Mononuclear cell (primary cell): ENCODE measurements around the gene HMGN3. TPM values are rescaled to one million over a fixed set of nuclear protein-coding genes. Genes with fewer than 3 reads are reported as not detected.

ENCODE experiments used
- H3K27me3 ChIP-seq: 2 replicates; pipeline ENCODE4 v1.6.0; 2011; ENCODE audit warnings: low read length, control low read depth; ENCODE audit not compliant: insufficient read depth
- H3K4me1 ChIP-seq: 2 replicates; pipeline ENCODE4 v1.5.1; 2011; ENCODE audit warnings: mild to moderate bottlenecking, low read length, control low read depth; ENCODE audit not compliant: insufficient read depth
- H3K4me3 ChIP-seq: 2 replicates; pipeline ENCODE4 v1.5.1; 2011; ENCODE audit warnings: mild to moderate bottlenecking, low read length, moderate library complexity
- H3K9me3 ChIP-seq: 2 replicates; pipeline ENCODE4 v1.5.1; 2011; ENCODE audit warnings: low read depth, mild to moderate bottlenecking, control low read depth, low read length
- total RNA-seq: library from RNA; depleted of rRNA; stranded (reverse); fragments of >200 nt; gene quantifications from one replicate; pipeline ENCODE4 v1.2.3, GENCODE V29; 2012

The HMGN3 gene
- total RNA-seq, 1 donor = 26.4 TPM

DNA sequence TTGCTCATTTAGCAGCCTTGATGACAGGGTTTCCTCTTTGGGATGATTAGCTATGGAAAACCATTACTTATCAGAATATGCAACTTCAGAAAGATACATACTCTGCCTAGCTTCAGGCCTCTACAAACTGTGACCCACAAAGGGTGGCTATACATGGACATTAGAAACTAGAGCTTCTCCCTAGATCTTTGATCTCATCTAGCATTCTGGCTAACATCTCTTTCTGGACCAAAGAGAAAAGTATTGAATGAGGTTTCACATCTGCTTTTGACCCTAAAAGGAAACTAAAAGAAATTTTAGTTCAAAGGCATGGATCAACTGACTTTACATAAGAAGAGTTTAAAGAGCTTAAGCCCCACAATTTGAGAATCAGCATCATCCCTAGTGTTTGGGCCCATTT, 12.4 kb upstream of the HMGN3 start:
- Histone ChIP-seq H3K9me3 (no peaks in the 10 kb centered on the region), H3K4me1 (no peaks in the 10 kb centered on the region), H3K27me3 (no peaks in the 10 kb centered on the region), H3K4me3 (no peak overlapping the region)

DNA sequence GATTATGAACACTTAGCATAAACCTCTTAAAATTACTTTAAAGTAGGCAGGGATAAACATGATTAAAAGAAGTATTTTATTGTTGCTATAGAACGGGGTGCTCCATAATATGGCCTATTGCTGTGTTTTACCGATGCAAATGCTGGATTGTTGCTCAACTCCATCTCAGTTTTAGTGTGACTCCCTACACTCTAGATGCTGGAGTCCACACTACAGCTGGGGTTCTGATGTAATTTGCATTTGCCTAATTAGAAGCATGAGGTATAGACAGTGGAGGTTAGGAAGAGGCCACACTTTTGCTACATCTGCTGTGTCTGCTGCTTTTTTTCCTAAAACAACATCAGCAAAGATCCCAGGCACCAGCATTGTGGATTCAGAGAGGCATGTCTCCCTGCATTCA, 6.7 kb upstream of the HMGN3 start:
- no peak overlapping the region for H3K4me3 ChIP-seq

DNA sequence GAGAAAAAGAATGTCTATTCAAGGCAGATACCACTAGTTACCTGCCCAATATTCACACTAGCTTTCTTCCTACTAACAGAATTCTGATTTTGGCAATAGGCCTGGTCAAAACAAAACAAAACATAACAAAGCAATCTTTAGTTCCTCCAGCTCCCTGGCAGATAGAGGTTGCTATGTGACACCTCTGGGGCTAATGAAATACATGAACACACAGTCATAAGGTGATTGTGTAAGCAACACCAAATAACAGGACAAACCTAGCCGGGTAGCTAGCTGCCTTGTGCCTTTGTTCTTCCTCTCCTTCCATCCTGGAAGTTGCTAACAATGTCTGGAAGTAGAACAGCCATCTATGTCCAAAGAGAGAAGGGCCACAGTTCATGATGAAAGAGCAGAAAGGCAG, 6.0 kb upstream of the HMGN3 start:
- H3K4me3 ChIP-seq = no peak overlapping the region
- H3K9me3 ChIP-seq = no peaks in the 10 kb centered on the region
- no peaks in the 10 kb centered on the region for H3K27me3 ChIP-seq
- peaks cover 9% of the 10 kb centered on the region for H3K4me1 ChIP-seq

More for the DNA sequence above, 6.7 kb upstream of the HMGN3 start:
- Histone ChIP-seq H3K4me1 (peaks cover 9% of the 10 kb centered on the region), H3K9me3 (no peaks in the 10 kb centered on the region), H3K27me3 (no peaks in the 10 kb centered on the region)

DNA sequence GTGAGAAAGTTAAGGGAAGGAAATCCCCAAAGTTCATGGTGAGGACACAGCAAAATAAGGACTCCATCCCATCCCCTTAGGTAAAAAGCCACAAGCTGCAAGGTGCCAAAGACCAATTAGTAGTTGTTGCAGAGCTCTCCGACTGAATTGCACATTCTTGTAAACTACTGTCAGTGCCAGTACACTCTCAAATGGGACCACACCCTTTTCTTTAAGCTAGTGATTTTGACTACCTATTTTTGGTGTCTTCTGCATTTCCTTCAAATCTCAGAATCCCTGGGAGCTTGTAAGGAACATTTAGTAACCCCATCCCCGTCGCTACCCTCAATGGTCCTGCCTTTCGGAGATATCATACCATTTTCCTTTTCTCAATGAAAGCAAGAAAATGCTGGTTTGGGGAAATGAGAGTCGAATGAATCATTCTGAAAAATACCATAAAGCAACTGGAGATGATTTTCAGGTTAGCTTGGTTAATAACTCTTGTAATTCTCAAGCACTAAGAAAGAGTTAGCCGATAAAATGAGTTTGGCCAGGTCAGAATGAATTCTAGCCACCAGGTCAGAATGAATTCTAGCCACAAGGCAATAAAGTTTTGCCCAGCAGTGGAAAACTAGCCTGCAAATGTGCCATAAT, 5.2 kb upstream of the HMGN3 start:
- Histone ChIP-seq H3K4me1 (peaks cover 9% of the 10 kb centered on the region), H3K4me3 (no peak overlapping the region), H3K27me3 (no peaks in the 10 kb centered on the region), H3K9me3 (no peaks in the 10 kb centered on the region)

DNA sequence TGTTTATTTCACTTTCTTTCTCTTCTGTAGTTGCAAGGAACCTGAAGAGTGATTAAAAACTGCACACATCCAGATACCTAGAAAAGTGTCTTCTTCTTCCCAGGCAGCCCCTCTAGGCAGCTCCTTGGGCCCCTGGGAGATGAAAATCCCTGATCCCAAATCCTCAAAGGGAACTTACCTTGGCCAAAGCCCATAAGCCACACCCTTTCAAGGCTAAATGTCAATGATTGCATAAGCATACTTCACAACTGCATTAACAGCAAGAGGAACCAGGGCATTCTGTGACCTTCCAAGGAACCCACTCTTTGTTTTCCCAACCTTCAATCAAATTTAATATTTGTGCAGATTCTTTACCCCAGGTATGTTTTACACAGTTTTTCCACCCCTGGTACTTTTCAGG, 4.4 kb upstream of the HMGN3 start:
- no peaks in the 10 kb centered on the region for H3K9me3 ChIP-seq
- no peak overlapping the region for H3K4me3 ChIP-seq
- no peaks in the 10 kb centered on the region for H3K27me3 ChIP-seq
- peaks cover 9% of the 10 kb centered on the region for H3K4me1 ChIP-seq

DNA sequence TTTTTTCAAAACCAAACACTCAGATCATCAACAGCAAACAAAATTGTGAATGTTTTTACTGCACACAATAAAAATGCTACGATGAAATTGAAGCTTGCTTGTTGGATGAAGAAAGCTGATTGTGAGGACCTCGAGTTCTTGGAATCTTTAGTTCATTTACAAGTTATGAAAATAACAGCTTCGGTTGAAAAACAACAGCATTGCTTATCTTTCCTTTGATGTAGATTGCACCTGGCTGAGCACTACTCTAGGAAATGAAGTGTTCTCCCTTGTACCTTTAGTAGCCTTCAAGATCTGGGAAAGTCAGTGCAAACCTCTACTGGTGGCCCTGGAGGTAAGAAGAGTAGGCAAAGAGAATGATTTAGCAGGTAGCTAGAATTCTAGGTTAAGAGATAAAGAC, 2.2 kb upstream of the HMGN3 start:
- no peak overlapping the region for H3K4me3 ChIP-seq
- peaks cover 15% of the 10 kb centered on the region for H3K4me1 ChIP-seq
- H3K27me3 ChIP-seq = no peaks in the 10 kb centered on the region
- no peaks in the 10 kb centered on the region for H3K9me3 ChIP-seq

DNA sequence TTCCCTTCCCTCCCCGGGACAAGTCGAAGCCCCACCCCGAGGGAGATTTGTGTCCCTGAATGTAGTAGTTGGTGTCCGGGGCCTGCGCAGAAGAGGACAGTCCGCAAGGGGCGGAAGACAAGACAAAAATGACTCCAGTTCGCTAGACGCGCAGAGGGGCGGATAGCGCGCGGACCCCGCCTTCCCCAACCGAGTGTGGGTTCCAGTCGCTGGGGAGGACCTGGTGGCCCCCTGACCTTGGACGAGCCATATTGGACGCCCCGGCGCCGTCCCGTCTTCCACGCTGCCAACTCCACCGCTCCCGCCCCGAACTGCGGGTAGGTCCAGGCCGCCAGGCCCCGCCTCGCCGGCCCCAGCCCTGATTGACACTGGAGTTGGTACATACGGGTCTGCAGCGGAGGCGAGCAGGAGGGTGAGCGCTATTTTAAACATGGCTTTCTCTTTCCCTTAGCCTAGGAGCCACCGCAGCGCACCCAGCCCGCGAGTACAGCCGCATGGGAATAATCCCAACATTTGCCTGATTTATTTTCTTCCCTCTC, 802 bp downstream of the HMGN3 start:
- Histone ChIP-seq H3K4me1 (peaks cover 6% of the 10 kb centered on the region), H3K27me3 (no peaks in the 10 kb centered on the region), H3K9me3 (no peaks in the 10 kb centered on the region), H3K4me3 (peak overlapping the region; percentile 61)

DNA sequence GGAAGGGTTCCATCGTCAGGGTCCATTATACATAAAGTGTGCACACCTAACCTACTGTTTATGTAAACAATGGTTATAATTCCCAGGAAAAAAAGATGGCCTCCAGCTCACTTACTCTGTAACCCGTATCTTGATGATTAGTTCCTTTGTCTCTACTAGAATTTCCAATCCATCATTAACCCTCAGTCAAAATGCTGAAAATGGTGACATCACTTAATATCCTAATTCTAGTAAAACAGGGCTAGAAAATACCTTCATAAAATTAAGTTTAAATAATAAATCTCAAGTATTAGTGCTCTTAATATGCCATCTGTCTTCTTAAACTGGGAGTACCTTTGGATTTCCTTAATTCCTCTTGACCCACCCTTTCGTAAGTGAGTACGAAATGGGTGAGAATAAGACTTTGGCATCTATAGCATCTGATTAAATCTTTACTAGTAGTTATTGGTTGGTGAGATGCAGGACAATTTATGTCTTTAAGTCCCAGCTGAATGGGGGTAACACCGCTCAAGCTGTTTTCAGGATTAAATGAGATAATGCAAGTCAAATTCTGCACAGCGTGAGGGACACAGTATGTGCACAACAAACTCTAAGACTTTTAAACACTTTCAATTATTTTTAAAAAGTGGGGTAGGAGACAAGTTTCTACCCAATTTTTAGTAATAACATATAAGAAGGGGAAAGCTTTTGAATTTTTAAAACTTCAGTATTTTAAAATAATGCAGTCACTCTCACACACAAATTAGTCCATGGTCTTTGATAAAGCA, 1.6 kb downstream of the HMGN3 start:
- Histone ChIP-seq H3K4me1 (peaks cover 6% of the 10 kb centered on the region), H3K9me3 (no peaks in the 10 kb centered on the region), H3K27me3 (no peaks in the 10 kb centered on the region), H3K4me3 (peak overlapping the region; percentile 61)

DNA sequence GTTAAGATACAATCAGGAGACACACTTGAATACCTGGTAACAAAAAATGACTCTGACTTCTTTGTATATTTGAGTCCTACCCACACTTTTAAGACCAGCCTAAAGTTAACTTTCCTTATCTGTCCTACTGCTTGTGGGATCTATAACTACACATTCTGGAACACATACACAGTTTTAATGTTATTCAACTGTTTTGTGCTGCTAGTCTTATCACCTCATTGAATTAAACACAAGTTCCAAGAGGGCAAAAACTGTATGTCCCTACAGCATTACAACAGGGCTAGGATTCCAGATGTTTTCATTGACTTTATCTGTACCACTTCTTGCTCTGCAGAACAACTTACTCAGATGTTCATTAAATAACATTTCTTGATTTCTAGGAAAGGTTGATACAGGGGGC, 2.8 kb downstream of the HMGN3 start:
- Histone ChIP-seq H3K9me3 (no peaks in the 10 kb centered on the region), H3K4me1 (peaks cover 6% of the 10 kb centered on the region), H3K27me3 (no peaks in the 10 kb centered on the region), H3K4me3 (no peak overlapping the region)

DNA sequence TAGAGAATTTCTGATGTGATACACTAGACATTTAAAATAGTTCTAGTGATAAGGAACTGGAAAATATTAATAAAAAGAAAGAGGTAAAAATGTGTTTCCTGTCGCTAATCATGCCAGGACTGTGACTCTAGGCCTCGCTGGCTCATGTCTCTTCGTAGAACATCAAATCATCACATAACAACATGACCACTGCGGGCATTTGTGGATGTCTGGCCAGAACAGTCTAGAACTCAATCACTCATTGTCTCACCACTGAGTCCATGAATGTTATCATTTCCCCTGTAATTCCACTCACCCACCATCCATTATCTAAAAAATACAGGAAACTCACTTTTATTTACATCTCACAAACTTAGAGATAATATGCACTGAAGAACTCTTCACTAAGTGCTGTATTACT, 3.4 kb downstream of the HMGN3 start:
- no peaks in the 10 kb centered on the region for H3K9me3 ChIP-seq
- H3K4me1 ChIP-seq = peaks cover 6% of the 10 kb centered on the region
- no peaks in the 10 kb centered on the region for H3K27me3 ChIP-seq
- no peak overlapping the region for H3K4me3 ChIP-seq

DNA sequence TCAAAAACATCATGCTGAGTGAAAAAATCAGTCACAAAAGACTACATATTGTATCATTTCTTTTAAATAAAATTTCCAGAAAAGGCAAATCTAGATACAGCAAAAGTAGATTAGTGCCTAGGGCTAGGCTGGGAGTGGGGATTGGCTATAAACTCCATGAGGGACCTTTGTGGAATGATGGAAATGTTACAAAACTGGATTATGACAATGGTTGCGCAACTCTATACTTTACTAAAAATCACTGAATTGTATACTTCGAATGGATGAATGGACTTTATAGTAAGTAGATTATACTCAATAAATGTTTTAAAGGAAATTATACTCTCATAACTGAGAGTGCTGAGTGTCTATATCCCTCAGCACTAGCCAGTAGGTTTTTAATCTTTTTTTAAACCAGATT, 4.3 kb downstream of the HMGN3 start:
- Histone ChIP-seq H3K4me1 (peaks cover 6% of the 10 kb centered on the region), H3K4me3 (no peak overlapping the region), H3K27me3 (no peaks in the 10 kb centered on the region), H3K9me3 (no peaks in the 10 kb centered on the region)

DNA sequence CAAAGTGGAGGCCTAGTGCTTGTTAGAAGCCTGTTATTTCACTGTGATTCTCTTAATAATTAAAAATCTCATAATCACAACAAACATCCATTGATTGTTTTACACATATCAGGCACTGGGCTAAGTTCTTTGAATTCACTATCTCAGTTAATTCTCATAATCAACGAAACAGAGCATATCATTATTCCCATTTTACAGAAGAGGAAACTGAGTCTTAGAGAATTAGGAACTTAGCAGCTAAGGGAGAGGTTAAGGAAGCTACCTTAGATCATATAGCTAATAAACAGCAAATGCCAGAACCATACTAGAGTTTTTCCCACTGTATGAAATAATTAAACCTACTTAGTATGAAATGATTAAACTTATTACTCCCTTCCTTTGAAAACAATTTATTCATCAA, 7.0 kb downstream of the HMGN3 start:
- no peaks in the 10 kb centered on the region for H3K9me3 ChIP-seq
- no peaks in the 10 kb centered on the region for H3K4me1 ChIP-seq
- H3K4me3 ChIP-seq = no peak overlapping the region
- no peaks in the 10 kb centered on the region for H3K27me3 ChIP-seq

DNA sequence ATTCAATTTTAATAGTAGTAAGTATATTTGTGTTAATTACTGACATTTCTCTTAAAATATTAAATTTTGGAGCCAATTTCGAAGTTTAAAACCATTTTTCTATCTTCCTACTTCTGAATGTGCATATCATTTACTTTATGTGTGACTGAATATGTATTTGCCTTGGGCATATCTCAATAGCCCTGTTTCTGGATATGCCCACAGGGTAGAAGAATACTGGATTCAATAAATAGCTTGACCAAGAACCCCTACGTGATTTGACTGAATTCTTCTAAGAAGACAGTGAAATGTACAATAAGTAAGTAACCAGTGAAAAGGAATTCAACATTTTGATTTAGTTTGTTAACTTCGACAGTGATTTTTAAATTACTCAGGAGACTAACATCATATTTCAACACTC, 7.8 kb downstream of the HMGN3 start:
- no peaks in the 10 kb centered on the region for H3K27me3 ChIP-seq
- H3K4me1 ChIP-seq = no peaks in the 10 kb centered on the region
- no peak overlapping the region for H3K4me3 ChIP-seq
- H3K9me3 ChIP-seq = no peaks in the 10 kb centered on the region

DNA sequence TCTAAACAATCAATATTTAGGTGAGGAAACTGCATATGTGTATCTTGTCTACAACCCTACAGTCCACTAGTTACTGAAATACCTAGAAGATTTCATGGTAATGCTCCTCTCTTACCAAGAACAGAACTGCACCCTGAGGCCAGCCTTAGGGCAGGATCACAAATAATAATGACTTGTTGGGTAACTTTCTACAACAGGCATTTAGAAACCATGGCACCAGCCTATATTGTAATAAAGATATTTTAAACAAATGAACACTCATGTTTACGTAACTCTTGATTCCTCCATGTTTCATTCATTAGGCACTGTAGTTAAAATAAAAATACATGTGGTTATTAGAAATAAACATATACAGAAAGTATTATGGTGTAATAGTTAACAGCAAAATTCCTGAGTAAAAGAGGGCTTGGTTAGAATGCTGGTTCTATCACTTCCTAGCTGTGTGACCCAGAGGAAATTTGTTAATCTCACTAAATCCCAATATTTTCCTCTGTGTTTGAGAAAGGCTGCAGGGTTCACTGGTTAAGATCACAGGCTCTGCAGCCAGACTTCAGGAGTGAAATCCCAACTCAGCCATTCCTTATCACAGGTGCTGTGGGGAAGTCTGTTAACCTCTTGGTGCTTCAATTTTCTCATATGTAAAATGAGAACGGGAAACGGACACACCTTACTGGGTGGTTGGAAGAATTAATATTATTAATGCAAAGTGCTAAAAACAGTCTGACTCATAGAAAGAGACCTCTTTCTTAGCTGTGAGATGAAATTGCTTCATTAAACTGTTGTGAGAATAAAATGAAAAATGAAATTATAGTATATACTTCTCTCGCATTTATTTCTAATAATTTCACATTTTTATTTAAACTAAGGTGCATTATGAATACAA, 8.5 kb downstream of the HMGN3 start:
- Histone ChIP-seq H3K27me3 (no peaks in the 10 kb centered on the region), H3K4me1 (no peaks in the 10 kb centered on the region), H3K4me3 (no peak overlapping the region), H3K9me3 (no peaks in the 10 kb centered on the region)
